K562 (cell line): ENCODE measurements around the gene IQCE. TPM values are rescaled to one million over a fixed set of nuclear protein-coding genes. Genes with fewer than 3 reads are reported as not detected.
A peak's percentile ranks its signal among the peaks of the same experiment; 100 is the strongest.

ENCODE experiments used
- ADNP ChIP-seq: fragments of 200-800 bp; sonication (Bioruptor generic); IDR thresholded peaks from 2 replicates; pipeline ENCODE4 v1.6.1; 2016; ENCODE audit warnings: missing genetic modification characterization, missing compliant biosample characterization
- BCOR ChIP-seq: fragments of 450-650 bp; IDR thresholded peaks from 2 replicates; pipeline ENCODE4 v1.6.1; 2016
- CSDE1 ChIP-seq, 2 experiments: fragments of 450-650 bp; IDR thresholded peaks; 2 replicates each; pipeline ENCODE4 v1.6.1; 2016; ENCODE audit warnings: mild to moderate bottlenecking in 1 of 2
- DDX20 ChIP-seq: fragments of 450-650 bp; IDR thresholded peaks from 2 replicates; pipeline ENCODE4 v1.6.1; 2016; ENCODE audit warnings: missing genetic modification characterization, low read depth, mild to moderate bottlenecking, missing compliant biosample characterization, moderate library complexity
- EGR1 ChIP-seq: fragments of 450-650 bp; conservative IDR thresholded peaks from 2 replicates; pipeline ENCODE4 v1.6.1; 2017; ENCODE audit warnings: mild to moderate bottlenecking
- ELF2 ChIP-seq: fragments of 250-450 bp; sonication (Bioruptor Pico); IDR thresholded peaks from 2 replicates; pipeline ENCODE4 v1.5.0; 2021; ENCODE audit warnings: mild to moderate bottlenecking
- ESRRA ChIP-seq: fragments of 450-650 bp; IDR thresholded peaks from 2 replicates; pipeline ENCODE4 v1.6.1; 2014; ENCODE audit warnings: low read depth, mild to moderate bottlenecking, moderate library complexity, borderline replicate concordance
- KLF1 ChIP-seq: fragments of 450-650 bp; IDR thresholded peaks from 2 replicates; pipeline ENCODE4 v1.6.1; 2016; ENCODE audit warnings: missing genetic modification characterization, missing compliant biosample characterization
- MBD2 ChIP-seq: sonication (generic); IDR thresholded peaks from 2 replicates; pipeline ENCODE4 v1.6.1; 2016; ENCODE audit warnings: low read depth, borderline replicate concordance
- NONO ChIP-seq, 2 experiments: fragments of 200-400 bp in 1 of 2; fragments of 450-650 bp in 1 of 2; formaldehyde crosslinking in 1 of 2; IDR thresholded peaks; 2 replicates each; pipeline ENCODE4 v1.6.1; 2017; ENCODE audit warnings: low read depth in 2 of 2, mild to moderate bottlenecking in 2 of 2, moderate library complexity in 2 of 2, low read length in 1 of 2
- RBM15 ChIP-seq: fragments of 200-400 bp; formaldehyde crosslinking; IDR thresholded peaks from 2 replicates; pipeline ENCODE4 v1.6.1; 2018; ENCODE audit warnings: mild to moderate bottlenecking, low read length, moderate library complexity; ENCODE audit not compliant: insufficient read depth
- RBM17 ChIP-seq: fragments of 200-400 bp; formaldehyde crosslinking; IDR thresholded peaks from 2 replicates; pipeline ENCODE4 v1.6.1; 2017; ENCODE audit warnings: low read depth, mild to moderate bottlenecking, low read length, borderline replicate concordance
- SAFB2 ChIP-seq: fragments of 200-400 bp; formaldehyde crosslinking; IDR thresholded peaks from 2 replicates; pipeline ENCODE4 v1.6.1; 2018; ENCODE audit warnings: borderline replicate concordance, low read length, low read depth, moderate library complexity; ENCODE audit not compliant: severe bottlenecking
- SIRT6 ChIP-seq: IDR thresholded peaks from one replicate; pipeline ENCODE4 v1.6.1; 2012; ENCODE audit warnings: low read depth, mild to moderate bottlenecking, control low read depth, inconsistent platforms, low read length, moderate library complexity
- TCF7L2 ChIP-seq: fragments of 150-350 bp; IDR thresholded peaks from 2 replicates; pipeline ENCODE4 v1.6.1; 2016; ENCODE audit warnings: low read depth, mild to moderate bottlenecking, low read length, moderate library complexity
- ZBTB12 ChIP-seq: fragments of 250-450 bp; sonication (Bioruptor Pico); IDR thresholded peaks from 2 replicates; pipeline ENCODE4 v1.4.0; 2020
- ZBTB5 ChIP-seq: fragments of 450-650 bp; IDR thresholded peaks from 2 replicates; pipeline ENCODE4 v1.6.1; 2017; ENCODE audit warnings: antibody characterized with exemption
- ZFP1 ChIP-seq: fragments of 450-650 bp; formaldehyde crosslinking; IDR thresholded peaks from 2 replicates; pipeline ENCODE4 v1.4.0; 2020; ENCODE audit warnings: mild to moderate bottlenecking, mixed read lengths
- ZMIZ1 ChIP-seq, 2 experiments: fragments of 150-350 bp in 1 of 2; IDR thresholded peaks; 2 replicates each; pipeline ENCODE4 v1.6.1; 2012 to 2016; ENCODE audit warnings: low read depth in 2 of 2, low read length in 2 of 2, mild to moderate bottlenecking in 1 of 2, moderate library complexity in 1 of 2
- ZNF143 ChIP-seq: sonication (generic); formaldehyde crosslinking; IDR thresholded peaks from 2 replicates; pipeline ENCODE4 v1.9.0; 2022; ENCODE audit warnings: mild to moderate bottlenecking, missing genetic modification reagents
- ZNF444 ChIP-seq: fragments of 250-450 bp; sonication (Bioruptor Pico); IDR thresholded peaks from 2 replicates; pipeline ENCODE4 v1.4.0; 2020; ENCODE audit warnings: mild to moderate bottlenecking, moderate library complexity
- ZNF57 ChIP-seq: fragments of 450-650 bp; formaldehyde crosslinking; IDR thresholded peaks from 2 replicates; pipeline ENCODE4 v1.4.0; 2020; ENCODE audit warnings: mild to moderate bottlenecking, moderate library complexity
- polyA plus RNA-seq, 8 experiments: library from polyadenylated mRNA; depleted of rRNA in 4 of 8; stranded (reverse) in 5 of 8; unstranded in 3 of 8; fragments of >200 nt; fragmentation: Nextera tagmentation in 2 of 8; fragmentation: Illumina TruSeq in 1 of 8; extraction: Ambion mirVana in 2 of 8; extraction: Trizol in 1 of 8; gene quantifications; 2 replicates each; pipeline versions ENCODE4 v1.2.1 to v1.2.3, GENCODE V29; 2011 to 2014; ENCODE audit warnings: inconsistent platforms in 1 of 8, missing spikeins in 1 of 8
- total RNA-seq, 7 experiments: library from RNA; depleted of rRNA in 6 of 7; stranded (reverse); fragments of >200 nt in 6 of 7; fragmentation: Illumina TruSeq in 2 of 7; extraction: Trizol in 2 of 7; gene quantifications; 2 replicates each; pipeline versions ENCODE4 v1.2.1 to v1.2.3, GENCODE V29; 2011 to 2021; ENCODE audit warnings: low replicate concordance in 1 of 7

The IQCE gene
- total and polyA plus RNA-seq, 9 of the 15 experiments (the other 6 are each of a cell fraction or from before 2014, with no cell fraction given) = 0.18 to 8.5 (median 4.2) TPM

GRCh38 chr7:2530071-2530987 lies 28.4 kb upstream of the IQCE start (continued):
- TF ChIP-seq ZBTB12 (CRISPR knock-in tag) (no peak), TCF7L2 (no peak), ZNF57 (CRISPR knock-in tag) (no peak), ZBTB5 (no peak), ZMIZ1 (IDR thresholded peaks at IDR 0.05; ENCODE audit: low read depth in 2 of 2, low read length in 2 of 2) (no peak), ZFP1 (CRISPR knock-in tag) (no peak), ZNF143 (CRISPR knock-in tag) (no peak), MBD2 (peak; percentile 65; the same call in 1 of the 2 replicates), RBM17 (no peak), NONO (IDR thresholded peaks at IDR 0.05; ENCODE audit: low read depth in 2 of 2, low read length in 1 of 2) (no peak), CSDE1 (IDR thresholded peaks at IDR 0.05) (no peak), SIRT6 (no peak), SAFB2 (no peak), EGR1 (peak; percentile 93), ADNP (no peak), DDX20 (tag) (no peak), ELF2 (CRISPR knock-in tag) (no peak), BCOR (peak; percentile 28; the same call in 1 of the 2 replicates), KLF1 (tag) (no peak), ESRRA (0 out of 2 replicates have a peak, but pooled peaks have one; percentile 20), ZNF444 (CRISPR knock-in tag) (no peak), RBM15 (no peak)
